Femur (tissue), 1 donor: Measurements from ENCODE around the gene C3orf38.
"Not testable (repeated sequence)": the region's sequence is repeated elsewhere in the genome, so short reads cannot be mapped to it uniquely, and the experiment has no call there.

Experiments used
- DNase-seq: peaks from one replicate; pipeline ENCODE4 v3.0.0-alpha.2; 2017

Gene C3orf38

GRCh38 chr3:88149509-88150362, at the start of gene C3orf38:
Gene C3orf38, plus strand, starts transcription at chr3:88149959. Its CDS starts 94 bp downstream, at chr3:88150053.
- peak; percentile 91 for DNase-seq

GRCh38 chr3:88101142-88101541, 48.6 kb upstream of the C3orf38 start:
- DNase-seq: no peak

DNA sequence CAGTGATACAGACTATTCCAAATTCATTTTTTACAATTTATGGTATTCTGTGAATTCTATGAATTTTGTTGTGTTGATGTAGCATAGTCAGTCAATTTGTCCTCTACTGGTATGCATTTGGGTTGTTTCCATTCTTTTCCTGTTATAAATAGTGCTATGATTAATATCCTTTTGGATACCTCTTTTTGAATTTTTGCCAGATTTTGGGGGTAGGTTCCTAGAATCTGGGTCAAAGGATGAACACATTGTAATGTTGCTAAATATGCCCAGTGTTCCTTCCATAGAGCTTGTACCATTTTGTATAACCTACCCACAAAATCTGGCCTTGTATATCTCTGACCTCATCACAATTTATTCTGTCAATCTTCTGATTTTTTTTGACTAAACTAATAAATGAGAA, 44.4 kb upstream of the C3orf38 start:
- no peak for DNase-seq

- DNase-seq: no peak
These were observed 37.5 kb upstream of the C3orf38 start for GRCh38 chr3:88112289-88112688.

- DNase-seq: peak; percentile 43
These were observed 36.2 kb upstream of the C3orf38 start for GRCh38 chr3:88113311-88114162.

- no peak for DNase-seq
These were observed 34.7 kb upstream of the C3orf38 start for GRCh38 chr3:88114878-88115549.

GRCh38 chr3:88117683-88118082, 32.1 kb upstream of the C3orf38 start:
- DNase-seq: no peak

- DNase-seq: not testable (repeated sequence)
These were observed 31.2 kb upstream of the C3orf38 start for GRCh38 chr3:88118603-88119002.

DNA sequence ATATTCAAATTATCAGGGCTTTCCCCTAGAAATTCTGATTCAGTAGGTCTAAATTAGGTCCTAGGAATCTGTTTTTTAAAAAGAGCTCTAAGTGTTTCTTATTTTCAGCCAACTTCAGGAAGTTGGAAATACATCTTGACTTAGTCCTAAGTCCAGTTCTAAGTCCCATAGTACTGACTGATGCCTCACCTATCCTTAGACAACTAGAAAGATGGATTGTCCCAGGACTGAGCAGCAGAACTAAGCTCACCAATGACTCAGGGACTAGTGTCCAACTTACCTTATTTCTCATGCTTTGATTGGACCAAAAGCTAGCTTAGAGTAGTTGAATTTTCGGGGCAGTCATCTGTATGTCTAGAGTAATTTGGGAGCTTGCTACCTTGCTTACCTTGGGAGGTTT, 26.2 kb upstream of the C3orf38 start:
- no peak for DNase-seq

GRCh38 chr3:88131695-88132094, 18.1 kb upstream of the C3orf38 start:
- DNase-seq: no peak

DNA sequence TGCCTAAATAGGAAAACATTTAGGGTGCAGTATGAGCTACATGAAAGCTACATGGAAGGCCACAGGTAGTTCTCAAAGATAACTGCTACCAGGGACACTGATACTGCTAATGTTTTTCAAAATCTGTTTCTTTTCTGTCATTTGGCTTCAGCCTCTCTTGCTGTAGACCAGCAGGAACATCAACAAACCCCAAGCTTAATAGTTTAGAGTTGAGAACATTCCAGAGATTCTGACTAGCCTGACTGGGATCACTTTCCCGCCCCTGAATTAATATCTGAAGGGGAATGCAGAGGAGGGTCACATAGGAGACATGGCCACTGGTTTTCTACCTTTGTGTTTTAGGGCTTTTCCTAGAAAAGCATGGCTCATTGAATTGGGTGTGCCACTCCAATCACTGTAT, 16.9 kb upstream of the C3orf38 start:
- no peak for DNase-seq

- no peak for DNase-seq
These were observed 16.0 kb upstream of the C3orf38 start for GRCh38 chr3:88133711-88134263.

- no peak for DNase-seq
These were observed 11.9 kb upstream of the C3orf38 start for GRCh38 chr3:88137836-88138235.

DNA sequence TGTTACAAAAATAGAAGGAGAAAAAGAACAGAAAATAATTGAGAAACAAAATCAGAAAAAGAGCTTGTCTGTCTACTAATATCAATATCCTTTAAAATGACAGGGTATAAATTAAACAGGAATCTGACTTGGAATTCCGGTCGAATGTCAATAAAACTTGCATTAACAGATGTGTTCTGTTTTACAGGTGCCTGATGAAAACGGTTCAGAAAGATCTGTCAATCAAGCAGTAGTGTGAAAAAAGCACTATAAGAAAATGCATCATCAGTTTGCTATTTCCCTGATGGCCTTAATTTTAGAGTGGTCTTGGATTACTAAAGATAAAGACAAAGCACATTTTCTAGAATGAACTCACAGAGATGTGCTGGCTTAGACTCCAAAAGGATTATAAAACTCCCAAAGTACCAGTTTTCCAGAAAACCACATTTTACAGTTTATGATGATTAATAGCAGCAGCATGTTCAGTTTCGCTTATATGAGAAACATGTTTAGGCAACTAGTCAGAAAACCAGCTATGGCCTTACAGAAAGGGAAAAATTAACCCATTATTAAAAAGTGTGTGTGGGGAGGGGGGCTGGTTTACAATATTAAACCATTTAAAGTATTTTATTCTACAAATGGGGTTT, 8.2 kb upstream of the C3orf38 start:
- DNase-seq: no peak

GRCh38 chr3:88142094-88142624, 7.6 kb upstream of the C3orf38 start:
- DNase-seq: no peak

DNA sequence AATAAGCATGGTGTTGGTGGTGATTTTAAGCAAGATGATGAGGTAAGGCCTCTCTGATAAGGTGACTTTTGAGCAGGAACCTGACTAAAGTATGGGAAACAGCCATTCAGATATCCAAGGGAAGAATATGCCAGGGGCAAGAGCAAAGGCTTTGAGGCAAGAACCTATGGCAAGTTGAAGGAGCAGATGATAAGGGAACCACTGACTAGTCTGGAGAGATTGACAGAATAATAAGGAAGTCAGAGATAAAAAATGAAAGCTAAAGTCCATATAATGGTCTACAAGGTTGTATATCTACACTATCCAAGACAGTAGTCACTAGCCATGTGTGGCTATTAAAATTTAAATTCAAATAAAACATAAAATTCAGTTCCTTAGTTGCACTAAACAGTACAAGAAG, 2.5 kb upstream of the C3orf38 start:
- no peak for DNase-seq

DNA sequence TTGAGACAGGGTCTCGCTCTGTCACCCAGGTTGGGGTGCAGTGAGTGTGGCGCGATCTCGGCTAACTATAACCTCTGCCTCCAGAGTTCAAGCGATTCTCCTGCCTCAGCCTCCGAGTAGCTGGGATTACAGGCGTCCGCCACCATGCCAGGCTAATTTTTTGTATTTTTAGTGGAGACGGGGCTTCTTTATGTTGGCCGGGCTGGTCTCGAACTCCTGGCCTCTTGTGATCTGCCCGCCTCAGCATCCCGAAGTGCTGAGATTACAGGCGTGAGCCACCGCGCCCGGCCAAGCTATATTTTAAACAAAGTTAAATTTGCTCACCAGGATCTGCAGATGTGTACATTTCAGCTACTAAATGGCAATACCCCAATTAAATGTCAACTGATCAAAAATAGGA, 1.1 kb upstream of the C3orf38 start:
- DNase-seq: no peak

GRCh38 chr3:88149101-88149508, 654 bp upstream of the C3orf38 start:
- no peak for DNase-seq

DNA sequence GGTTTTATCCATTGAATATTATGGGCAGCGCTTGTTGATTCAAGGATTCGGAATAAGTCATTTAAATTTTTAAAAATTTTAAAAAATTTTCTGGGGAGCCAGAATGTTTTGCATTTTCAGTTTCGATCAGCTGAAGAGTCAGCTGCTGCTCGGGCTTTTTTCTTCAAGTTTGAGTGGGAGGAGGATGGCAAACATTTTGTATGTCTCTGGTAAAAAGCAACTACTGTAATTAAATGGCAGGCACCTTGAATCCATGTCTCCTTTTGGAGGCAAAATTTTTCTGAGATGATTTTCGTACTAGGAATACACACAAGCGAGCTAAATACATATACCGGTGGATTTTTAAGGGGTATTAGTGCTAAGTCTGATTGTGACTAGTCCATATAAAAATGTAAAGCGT, 612 bp downstream of the C3orf38 start:
- no peak for DNase-seq

- DNase-seq: no peak
These were observed 1.0 kb downstream of the C3orf38 start for GRCh38 chr3:88150806-88151205.

DNA sequence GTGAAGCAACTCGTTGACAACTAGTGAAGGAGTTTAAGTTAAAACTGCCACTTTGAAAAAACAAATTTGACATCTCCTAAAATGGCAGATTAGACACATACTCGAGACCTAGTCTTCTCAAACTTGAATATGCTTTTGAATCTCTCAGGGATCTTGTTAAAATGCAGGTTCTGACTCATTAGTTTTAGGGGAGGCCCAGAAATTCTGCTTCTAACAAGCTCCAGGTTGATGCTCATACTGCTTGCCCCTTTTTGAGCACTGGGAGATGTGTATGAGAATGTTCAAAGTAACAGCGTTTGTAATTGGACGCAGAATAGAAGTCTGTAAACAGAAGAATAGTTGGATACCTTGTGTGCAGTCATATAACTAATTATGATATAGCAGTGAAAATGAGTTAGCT, 1.6 kb downstream of the C3orf38 start:
- DNase-seq: no peak

DNA sequence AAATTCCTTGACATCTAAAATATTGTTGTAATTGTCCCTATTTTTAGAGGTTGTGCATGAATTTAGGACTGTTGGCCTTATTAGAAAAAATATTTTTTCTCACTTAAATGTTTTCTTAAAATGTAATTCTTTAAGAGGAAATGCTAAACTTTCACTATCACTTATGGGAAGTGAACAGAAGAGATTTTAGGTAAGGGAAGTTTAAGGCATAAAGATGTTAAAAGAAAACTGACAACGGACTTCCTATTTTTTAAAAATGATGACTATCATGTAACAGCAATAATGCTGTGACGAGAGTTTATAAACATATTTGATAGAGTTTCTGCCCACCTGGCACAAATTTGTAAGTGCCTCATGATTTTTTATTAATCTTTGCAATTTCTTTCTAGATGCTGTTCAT, 3.1 kb downstream of the C3orf38 start:
- DNase-seq: no peak
